Measurements from ENCODE around the gene PDSS2.

The PDSS2 gene

GRCh38 chr6:107128175-107128574, 331.2 kb downstream of the PDSS2 start:
- H2AFZ ChIP-seq (ENCODE audit: low read length): no peak overlapping the region
- no peaks in the 10 kb centered on the region for H4K20me1 ChIP-seq (ENCODE audit: insufficient read depth, low read length, poor library complexity, severe bottlenecking)
- no peak overlapping the region for H3K4me2 ChIP-seq (ENCODE audit: low read depth, low read length, poor library complexity, severe bottlenecking)
- H3K9me3 ChIP-seq (ENCODE audit: insufficient read depth, low read depth, low read length): no peaks in the 10 kb centered on the region
- peaks cover 8% of the 10 kb centered on the region for H3K4me1 ChIP-seq (ENCODE audit: insufficient read depth, low read length, poor library complexity, severe bottlenecking)
- no peak overlapping the region for H3K9ac ChIP-seq (ENCODE audit: low read depth, low read length, poor library complexity, severe bottlenecking)
- no peak overlapping the region for H3K4me3 ChIP-seq (ENCODE audit: low read length, poor library complexity, severe bottlenecking)
- no peaks in the 10 kb centered on the region for H3K9me2 ChIP-seq (replicated peaks; ENCODE audit: low read depth, low read length)
- no peaks in the 10 kb centered on the region for H3K36me3 ChIP-seq (ENCODE audit: insufficient read depth, low read length)
- TF ChIP-seq EZH2phosphoT487 (IDR thresholded peaks at IDR 0.05; ENCODE audit: borderline replicate concordance): no peak
- no peak for TF ChIP-seq CTCF (conservative IDR thresholded peaks at IDR 0.05; ENCODE audit: low read length)
- no peaks in the 10 kb centered on the region for H3K79me2 ChIP-seq (ENCODE audit: insufficient read depth, low read length)
- H3K27me3 ChIP-seq (ENCODE audit: insufficient read depth, low read length, poor library complexity, severe bottlenecking): no peaks in the 10 kb centered on the region
- no peaks in the 10 kb centered on the region for H3F3A ChIP-seq (ENCODE audit: low read depth)

GRCh38 chr6:107125771-107126170, 333.6 kb downstream of the PDSS2 start:
- no peak overlapping the region for H3K4me3 ChIP-seq (ENCODE audit: low read length, poor library complexity, severe bottlenecking)
- no peak overlapping the region for H3K9ac ChIP-seq (ENCODE audit: low read depth, low read length, poor library complexity, severe bottlenecking)
- no peaks in the 10 kb centered on the region for H3F3A ChIP-seq (ENCODE audit: low read depth)
- H4K20me1 ChIP-seq (ENCODE audit: insufficient read depth, low read length, poor library complexity, severe bottlenecking): no peaks in the 10 kb centered on the region
- H3K9me2 ChIP-seq (replicated peaks; ENCODE audit: low read depth, low read length): no peaks in the 10 kb centered on the region
- H3K27me3 ChIP-seq (ENCODE audit: insufficient read depth, low read length, poor library complexity, severe bottlenecking): no peaks in the 10 kb centered on the region
- TF ChIP-seq CTCF (conservative IDR thresholded peaks at IDR 0.05; ENCODE audit: low read length): no peak
- no peak for TF ChIP-seq EZH2phosphoT487 (IDR thresholded peaks at IDR 0.05; ENCODE audit: borderline replicate concordance)
- no peaks in the 10 kb centered on the region for H3K9me3 ChIP-seq (ENCODE audit: insufficient read depth, low read depth, low read length)
- no peaks in the 10 kb centered on the region for H3K36me3 ChIP-seq (ENCODE audit: insufficient read depth, low read length)
- no peak overlapping the region for H2AFZ ChIP-seq (ENCODE audit: low read length)
- H3K4me2 ChIP-seq (ENCODE audit: low read depth, low read length, poor library complexity, severe bottlenecking): no peak overlapping the region
- peaks cover 8% of the 10 kb centered on the region for H3K4me1 ChIP-seq (ENCODE audit: insufficient read depth, low read length, poor library complexity, severe bottlenecking)
- H3K79me2 ChIP-seq (ENCODE audit: insufficient read depth, low read length): no peaks in the 10 kb centered on the region

DNA sequence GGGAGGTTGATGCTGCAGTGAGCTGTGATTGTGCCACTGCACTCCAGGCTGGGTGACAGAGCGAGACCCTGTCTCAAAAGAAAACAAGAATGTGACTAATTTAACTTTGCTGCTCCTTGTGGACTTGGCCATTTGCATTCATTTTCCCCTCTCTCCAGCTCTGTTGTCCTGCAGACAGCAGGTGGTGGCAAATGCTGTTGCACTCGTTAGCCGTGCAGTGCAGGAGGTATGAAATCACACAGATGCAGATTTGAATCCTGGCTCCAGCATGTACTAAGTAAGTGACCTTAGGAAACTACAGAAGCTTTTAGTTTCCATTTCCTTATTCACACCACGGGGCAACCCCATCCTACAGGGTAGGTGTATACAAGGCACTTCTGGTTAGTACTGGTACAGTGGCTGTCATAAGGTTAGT, 334.4 kb downstream of the PDSS2 start:
- H3K4me2 ChIP-seq (ENCODE audit: low read depth, low read length, poor library complexity, severe bottlenecking): no peak overlapping the region
- H3K27me3 ChIP-seq (ENCODE audit: insufficient read depth, low read length, poor library complexity, severe bottlenecking): no peaks in the 10 kb centered on the region
- no peak overlapping the region for H3K4me3 ChIP-seq (ENCODE audit: low read length, poor library complexity, severe bottlenecking)
- TF ChIP-seq EZH2phosphoT487 (IDR thresholded peaks at IDR 0.05; ENCODE audit: borderline replicate concordance) (no peak), CTCF (conservative IDR thresholded peaks at IDR 0.05; ENCODE audit: low read length) (no peak)
- no peak overlapping the region for H3K9ac ChIP-seq (ENCODE audit: low read depth, low read length, poor library complexity, severe bottlenecking)
- H3F3A ChIP-seq (ENCODE audit: low read depth): no peaks in the 10 kb centered on the region
- H3K79me2 ChIP-seq (ENCODE audit: insufficient read depth, low read length): no peaks in the 10 kb centered on the region
- no peaks in the 10 kb centered on the region for H3K9me3 ChIP-seq (ENCODE audit: insufficient read depth, low read depth, low read length)
- H3K9me2 ChIP-seq (replicated peaks; ENCODE audit: low read depth, low read length): no peaks in the 10 kb centered on the region
- H4K20me1 ChIP-seq (ENCODE audit: insufficient read depth, low read length, poor library complexity, severe bottlenecking): no peaks in the 10 kb centered on the region
- H3K36me3 ChIP-seq (ENCODE audit: insufficient read depth, low read length): no peaks in the 10 kb centered on the region
- peaks cover 8% of the 10 kb centered on the region for H3K4me1 ChIP-seq (ENCODE audit: insufficient read depth, low read length, poor library complexity, severe bottlenecking)
- no peak overlapping the region for H2AFZ ChIP-seq (ENCODE audit: low read length)
